B cell (primary cell): Measurements from ENCODE around the gene SEC16A. TPM values are rescaled to one million over a fixed set of nuclear protein-coding genes. Genes with fewer than 3 reads are reported as not detected.

Source experiments
- ATAC-seq: fragments of 200-7000 bp; cut with Tn5 transposase; one replicate; pipeline ENCODE4 v1.10.0; 2021; ENCODE audit warnings: low read depth, mild to moderate bottlenecking, moderate number of reproducible peaks, moderate library complexity
- CTCF ChIA-PET: fragments of 350-600 bp; sonication (Branson Sonifier 250); formaldehyde crosslinking; loops from one replicate; lab custom pipeline; 2021; ENCODE audit warnings: antibody characterized with exemption, inconsistent platforms; lab: Charles Lee
- POLR2A ChIA-PET: fragments of 350-600 bp; sonication (Branson Sonifier 250); formaldehyde crosslinking; loops from one replicate; lab custom pipeline; 2021; ENCODE audit warnings: antibody characterized with exemption; lab: Charles Lee
- DNase-seq: peaks from one replicate; pipeline ENCODE4 v3.0.0; 2013
- H2AFZ ChIP-seq: 2 replicates; pipeline ENCODE4 v1.6.1; 2012; ENCODE audit warnings: mild to moderate bottlenecking, low read depth, low read length; ENCODE audit not compliant: insufficient read depth, poor library complexity, severe bottlenecking
- H3K27ac ChIP-seq, 2 donors: 1 replicate in 1 of 2; 2 replicates in 1 of 2; pipeline ENCODE4 v1.5.1; 2012 to 2013; ENCODE audit warnings: low read length in 2 of 2, mild to moderate bottlenecking in 2 of 2, moderate library complexity in 1 of 2
- H3K27me3 ChIP-seq, 4 experiments: fragments of 200-600 bp in 1 of 4; sonication (generic) in 1 of 4; replicated peaks in 1 of 4; 1 replicate in 2 of 4; 2 replicates in 2 of 4; pipeline versions ENCODE4 v1.6.1 to v1.7.0; 2013 to 2016; ENCODE audit warnings: low read length in 3 of 4, mild to moderate bottlenecking in 2 of 4, mixed read lengths in 1 of 4, moderate library complexity in 1 of 4; ENCODE audit not compliant: insufficient read depth in 4 of 4, control insufficient read depth in 3 of 4; ENCODE audit errors: control extremely low read depth in 1 of 4
- H3K36me3 ChIP-seq, 2 experiments: replicated peaks in 1 of 2; 1 replicate in 1 of 2; 2 replicates in 1 of 2; pipeline versions ENCODE4 v1.6.1 to v1.7.1; 2013; ENCODE audit warnings: low read length in 1 of 2; ENCODE audit not compliant: insufficient read depth in 2 of 2, control insufficient read depth in 1 of 2; ENCODE audit errors: control extremely low read depth in 1 of 2, extremely low read depth in 1 of 2
- H3K4me1 ChIP-seq, 2 donors: fragments of 200-600 bp in 1 of 2; sonication (generic) in 1 of 2; 1 replicate in 1 of 2; 2 replicates in 1 of 2; pipeline versions ENCODE4 v1.5.1 to v1.6.1; 2013 to 2017; ENCODE audit warnings: low read length in 2 of 2; ENCODE audit not compliant: control insufficient read depth in 2 of 2, insufficient read depth in 2 of 2
- H3K4me2 ChIP-seq: replicated peaks from 2 replicates; pipeline ENCODE3; 2012; ENCODE audit warnings: mild to moderate bottlenecking, low read depth, low read length; ENCODE audit not compliant: poor library complexity, severe bottlenecking
- H3K4me3 ChIP-seq, 5 experiments: fragments of 200-600 bp in 1 of 5; sonication (generic) in 1 of 5; 1 replicate in 3 of 5; 2 replicates in 2 of 5; pipeline versions ENCODE4 v1.5.1 to v1.7.0; 2011 to 2016; ENCODE audit warnings: low read length in 4 of 5, mild to moderate bottlenecking in 4 of 5, low read depth in 2 of 5, control low read depth in 1 of 5, moderate library complexity in 1 of 5; ENCODE audit not compliant: insufficient read depth in 1 of 5; ENCODE audit errors: control extremely low read depth in 1 of 5, extremely low read depth in 1 of 5
- H3K79me2 ChIP-seq: fragments of 200-600 bp; sonication (generic); one replicate; pipeline ENCODE4 v1.6.0; 2016; ENCODE audit warnings: low read length; ENCODE audit not compliant: control insufficient read depth, insufficient read depth
- H3K9ac ChIP-seq: fragments of 200-600 bp; sonication (generic); 2 replicates; pipeline ENCODE4 v1.6.1; 2017; ENCODE audit warnings: mild to moderate bottlenecking, low read length, moderate library complexity
- H3K9me3 ChIP-seq, 3 donors: one replicate each; pipeline versions ENCODE4 v1.6.1 to v1.7.1; 2013; ENCODE audit warnings: low read length in 2 of 3; ENCODE audit not compliant: control insufficient read depth in 2 of 3, insufficient read depth in 1 of 3; ENCODE audit errors: control extremely low read depth in 1 of 3
- H4K20me1 ChIP-seq: 2 replicates; pipeline ENCODE4 v1.6.0; 2012; ENCODE audit warnings: mild to moderate bottlenecking, low read length; ENCODE audit not compliant: insufficient read depth, control insufficient read depth, poor library complexity, severe bottlenecking
- H3K27ac Mint-ChIP-seq: one replicate; pipeline ENCODE4 v1.8.0; 2021; ENCODE audit warnings: mixed read lengths
- H3K27me3 Mint-ChIP-seq: one replicate; pipeline ENCODE4 v1.8.0; 2021; ENCODE audit warnings: mixed read lengths
- H3K4me1 Mint-ChIP-seq: one replicate; pipeline ENCODE4 v1.8.0; 2021; ENCODE audit warnings: mixed read lengths
- H3K4me3 Mint-ChIP-seq: one replicate; pipeline ENCODE4 v1.8.0; 2021; ENCODE audit warnings: mixed read lengths
- H3K9me3 Mint-ChIP-seq: one replicate; pipeline ENCODE4 v1.8.0; 2022; ENCODE audit warnings: mixed read lengths; ENCODE audit not compliant: insufficient read depth
- EZH2 ChIP-seq: IDR thresholded peaks from 2 replicates; pipeline ENCODE4 v1.6.1; 2012; ENCODE audit warnings: borderline replicate concordance, low read depth, mild to moderate bottlenecking, moderate library complexity, low read length; ENCODE audit not compliant: insufficient read depth, poor library complexity, severe bottlenecking
- WGBS: methylation state at CpG from one replicate; pipeline ENCODE4 v1.1.5; 2013; ENCODE audit warnings: missing lambda C conversion rate; ENCODE audit not compliant: insufficient coverage; 5-methylcytosine and 5-hydroxymethylcytosine counted together
- intact Hi-C: fragments of 100-400 bp; cut with micrococcal nuclease; formaldehyde crosslinking; loops from one replicate; pipeline ENCODE4 v1.10.0; 2022
- polyA plus RNA-seq: library from polyadenylated mRNA; depleted of rRNA; stranded (reverse); fragments of >200 nt; gene quantifications from 2 replicates; pipeline ENCODE4 v1.2.3, GENCODE V29; 2012
- total RNA-seq, 2 donors: library from RNA; stranded (reverse); fragments of 120-200 nt in 1 of 2; gene quantifications; 1 replicate in 1 of 2; 2 replicates in 1 of 2; pipeline versions ENCODE4 v1.2.3 to v1.2.4, GENCODE V29; 2013 to 2022
- TF ChIP-seq, protein P1 (sequence below): fragments of 200-600 bp; IDR thresholded peaks from one replicate; pipeline ENCODE4 v1.8.0; 2022; ENCODE audit warnings: antibody characterized with exemption, mild to moderate bottlenecking

Gene SEC16A
- total and polyA plus RNA-seq, 2 donors (not counting 1 experiment from before 2014, with no cell fraction given), result 31.7 to 73.4 TPM

DNA sequence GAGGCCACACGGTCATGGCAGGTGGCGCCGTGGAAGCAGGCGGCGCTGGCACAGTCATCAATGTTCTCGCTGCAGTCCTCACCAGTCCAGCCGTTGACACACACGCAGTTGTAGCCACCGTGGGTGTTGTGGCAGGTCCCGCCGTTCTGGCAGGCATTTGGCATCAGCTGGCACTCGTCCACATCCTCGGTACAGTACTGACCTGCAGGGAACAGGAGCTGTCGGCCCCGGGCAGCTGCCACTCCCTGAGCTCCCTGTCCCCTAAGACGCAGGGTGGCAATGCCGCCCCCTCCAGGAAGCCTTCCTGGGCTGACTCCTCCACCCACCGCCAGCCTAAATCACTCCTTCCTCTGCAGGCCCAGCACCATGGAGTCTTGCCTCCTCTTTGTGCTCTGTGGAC lies 35.8 kb upstream of the SEC16A start:
- ATAC-seq, result no peak
- Histone ChIP-seq H3K79me2 (peaks cover 4% of the 10 kb centered on the region), H4K20me1 (peaks cover 77% of the 10 kb centered on the region), H3K4me2 (no peak overlapping the region), H3K4me1 (peaks cover 0 to 5% of the 10 kb centered on the region in 2 donors), H3K4me3 (no peak overlapping the region), H3K9ac (no peak overlapping the region), H3K9me3 (no peaks in the 10 kb centered on the region), H2AFZ (no peak overlapping the region), H3K27me3 (no peaks in the 10 kb centered on the region), H3K36me3 (peaks cover 0 to 62% of the 10 kb centered on the region in 2 experiments), H3K27ac (no peak overlapping the region)
- 96% methylated on average over 18 of the region's 18 CpGs for WGBS
- no peaks in the 10 kb centered on the region for H3K9me3 Mint-ChIP-seq
- peaks cover 4% of the 10 kb centered on the region for H3K4me1 Mint-ChIP-seq
- ChIA-PET POLR2A (no interaction called here), CTCF (no interaction called here)
- H3K27me3 Mint-ChIP-seq, result no peaks in the 10 kb centered on the region
- no peak overlapping the region for H3K27ac Mint-ChIP-seq
- intact Hi-C loops, result no loop called here
- no peak for TF ChIP-seq EZH2
- TF ChIP-seq, protein P1, sequence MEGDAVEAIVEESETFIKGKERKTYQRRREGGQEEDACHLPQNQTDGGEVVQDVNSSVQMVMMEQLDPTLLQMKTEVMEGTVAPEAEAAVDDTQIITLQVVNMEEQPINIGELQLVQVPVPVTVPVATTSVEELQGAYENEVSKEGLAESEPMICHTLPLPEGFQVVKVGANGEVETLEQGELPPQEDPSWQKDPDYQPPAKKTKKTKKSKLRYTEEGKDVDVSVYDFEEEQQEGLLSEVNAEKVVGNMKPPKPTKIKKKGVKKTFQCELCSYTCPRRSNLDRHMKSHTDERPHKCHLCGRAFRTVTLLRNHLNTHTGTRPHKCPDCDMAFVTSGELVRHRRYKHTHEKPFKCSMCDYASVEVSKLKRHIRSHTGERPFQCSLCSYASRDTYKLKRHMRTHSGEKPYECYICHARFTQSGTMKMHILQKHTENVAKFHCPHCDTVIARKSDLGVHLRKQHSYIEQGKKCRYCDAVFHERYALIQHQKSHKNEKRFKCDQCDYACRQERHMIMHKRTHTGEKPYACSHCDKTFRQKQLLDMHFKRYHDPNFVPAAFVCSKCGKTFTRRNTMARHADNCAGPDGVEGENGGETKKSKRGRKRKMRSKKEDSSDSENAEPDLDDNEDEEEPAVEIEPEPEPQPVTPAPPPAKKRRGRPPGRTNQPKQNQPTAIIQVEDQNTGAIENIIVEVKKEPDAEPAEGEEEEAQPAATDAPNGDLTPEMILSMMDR, result no peak
- no peak overlapping the region for H3K4me3 Mint-ChIP-seq
- no peak for DNase-seq

DNA sequence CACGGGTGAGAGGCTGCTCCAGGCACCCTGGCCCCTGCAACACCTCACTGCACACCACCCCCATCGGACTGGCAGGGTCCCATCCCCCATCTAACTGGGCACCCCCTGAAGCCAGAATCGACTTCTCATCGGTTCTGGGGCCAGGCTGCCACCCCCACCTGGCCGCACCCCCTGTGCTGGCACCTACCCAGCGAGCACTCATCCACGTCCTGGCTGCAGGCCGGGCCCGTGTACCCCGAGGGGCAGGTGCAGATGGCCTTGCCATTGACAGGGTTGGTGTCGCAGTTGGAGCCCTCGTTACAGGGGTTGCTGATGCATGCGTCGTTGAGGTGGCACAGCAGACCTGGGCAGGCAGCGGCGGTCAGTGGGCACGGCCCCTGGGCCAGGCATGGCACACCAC lies 35.1 kb upstream of the SEC16A start:
- Mint-ChIP-seq H3K27ac (no peak overlapping the region), H3K9me3 (no peaks in the 10 kb centered on the region), H3K27me3 (no peaks in the 10 kb centered on the region), H3K4me3 (no peak overlapping the region), H3K4me1 (peaks cover 4% of the 10 kb centered on the region)
- Histone ChIP-seq H3K4me2 (no peak overlapping the region), H2AFZ (no peak overlapping the region), H4K20me1 (peaks cover 70% of the 10 kb centered on the region), H3K4me1 (peaks cover 0 to 5% of the 10 kb centered on the region in 2 donors), H3K36me3 (peaks cover 0 to 64% of the 10 kb centered on the region in 2 experiments), H3K27ac (no peak overlapping the region), H3K79me2 (peaks cover 4% of the 10 kb centered on the region), H3K9ac (no peak overlapping the region), H3K27me3 (no peaks in the 10 kb centered on the region), H3K9me3 (peaks cover 0 to 6% (median 0%) of the 10 kb centered on the region in 3 donors), H3K4me3 (no peak overlapping the region)
- DNase-seq (no peak), ATAC-seq (no peak)
- ChIA-PET CTCF (no interaction called here), POLR2A (no interaction called here)
- no peak for TF ChIP-seq EZH2
- TF ChIP-seq, protein P1, result no peak
- WGBS, result 92% methylated on average over 16 of the region's 17 CpGs
- intact Hi-C loops, result no loop called here
